Loucy (cell line): ENCODE measurements around the gene SLC6A12.

ENCODE experiments used
- CTCF ChIP-seq: fragments of 200-600 bp; sonication (generic); conservative IDR thresholded peaks from 2 replicates; pipeline ENCODE4 v1.5.1; 2014; ENCODE audit warnings: mild to moderate bottlenecking, antibody characterized with exemption, low read length
- EZH2phosphoT487 ChIP-seq: fragments of 200-600 bp; IDR thresholded peaks from 2 replicates; pipeline ENCODE4 v1.6.1; 2018; ENCODE audit warnings: antibody characterized with exemption, mild to moderate bottlenecking, moderate library complexity, borderline replicate concordance

GRCh38 chr12:203074-203461, 10.9 kb downstream of the SLC6A12 start:
- TF ChIP-seq CTCF = no peak
- TF ChIP-seq EZH2phosphoT487 = no peak
